IgD-negative memory B cell (primary cell): ENCODE data around the gene ARMH4. TPM values are rescaled to one million over a fixed set of nuclear protein-coding genes. Genes with fewer than 3 reads are reported as not detected.

ENCODE experiments used
- H3K27ac Mint-ChIP-seq, 3 donors: one replicate each; pipeline ENCODE4 v1.8.0; 2020 to 2022; ENCODE audit warnings: mild to moderate bottlenecking in 3 of 3, mixed read lengths in 3 of 3, moderate library complexity in 1 of 3
- H3K27me3 Mint-ChIP-seq: one replicate; pipeline ENCODE4 v1.8.0; 2021; ENCODE audit warnings: mixed read lengths
- H3K36me3 Mint-ChIP-seq: one replicate; pipeline ENCODE4 v1.8.0; 2020; ENCODE audit warnings: mild to moderate bottlenecking, mixed read lengths
- H3K4me1 Mint-ChIP-seq, 3 donors: one replicate each; pipeline ENCODE4 v1.8.0; 2020 to 2022; ENCODE audit warnings: mixed read lengths in 3 of 3, mild to moderate bottlenecking in 1 of 3
- H3K4me3 Mint-ChIP-seq, 4 donors: one replicate each; pipeline ENCODE4 v1.8.0; 2020 to 2022; ENCODE audit warnings: mild to moderate bottlenecking in 4 of 4, mixed read lengths in 4 of 4, moderate library complexity in 3 of 4
- H3K9me3 Mint-ChIP-seq, 3 donors: one replicate each; pipeline ENCODE4 v1.8.0; 2020 to 2021; ENCODE audit warnings: mixed read lengths in 3 of 3, mild to moderate bottlenecking in 1 of 3
- polyA plus RNA-seq: library from polyadenylated mRNA; unstranded; fragments of 300-500 nt; fragmentation: Illumina TruSeq; gene quantifications from one replicate; pipeline ENCODE4 v1.2.3, GENCODE V29; 2021

The ARMH4 gene
- polyA plus RNA-seq, 1 donor from 2014 or later, result 0.50 TPM

GRCh38 chr14:58098507-58098906 is 53.5 kb downstream of the ARMH4 start:
- Mint-ChIP-seq H3K27me3 (peaks cover 2% of the 10 kb centered on the region), H3K4me1 (no peaks in the 10 kb centered on the region), H3K36me3 (no peaks in the 10 kb centered on the region)

GRCh38 chr14:58096731-58097130 is 55.3 kb downstream of the ARMH4 start:
- no peaks in the 10 kb centered on the region for H3K9me3 Mint-ChIP-seq
- H3K27ac Mint-ChIP-seq, result no peak overlapping the region
- no peaks in the 10 kb centered on the region for H3K4me1 Mint-ChIP-seq
- no peaks in the 10 kb centered on the region for H3K36me3 Mint-ChIP-seq
- H3K27me3 Mint-ChIP-seq, result peaks cover 2% of the 10 kb centered on the region
- H3K4me3 Mint-ChIP-seq, result no peak overlapping the region

More at GRCh38 chr14:58098507-58098906, 53.5 kb downstream of the ARMH4 start:
- Mint-ChIP-seq H3K9me3 (no peaks in the 10 kb centered on the region), H3K4me3 (no peak overlapping the region), H3K27ac (no peak overlapping the region)

- H3K36me3 Mint-ChIP-seq, result no peaks in the 10 kb centered on the region
- no peaks in the 10 kb centered on the region for H3K9me3 Mint-ChIP-seq
- H3K4me1 Mint-ChIP-seq, result no peaks in the 10 kb centered on the region
- H3K27me3 Mint-ChIP-seq, result peaks cover 2% of the 10 kb centered on the region
- H3K4me3 Mint-ChIP-seq, result no peak overlapping the region
- no peak overlapping the region for H3K27ac Mint-ChIP-seq
Observed at GRCh38 chr14:58091883-58092630, 60.0 kb downstream of the ARMH4 start.

GRCh38 chr14:58089612-58090011 is 62.4 kb downstream of the ARMH4 start:
- no peak overlapping the region for H3K27ac Mint-ChIP-seq
- H3K36me3 Mint-ChIP-seq, result no peaks in the 10 kb centered on the region
- no peaks in the 10 kb centered on the region for H3K4me1 Mint-ChIP-seq
- H3K9me3 Mint-ChIP-seq, result no peaks in the 10 kb centered on the region
- H3K4me3 Mint-ChIP-seq, result no peak overlapping the region
- H3K27me3 Mint-ChIP-seq, result peaks cover 6% of the 10 kb centered on the region

GRCh38 chr14:58088961-58089360 is 63.1 kb downstream of the ARMH4 start:
- H3K9me3 Mint-ChIP-seq, result no peaks in the 10 kb centered on the region
- H3K4me3 Mint-ChIP-seq, result no peak overlapping the region
- H3K4me1 Mint-ChIP-seq, result no peaks in the 10 kb centered on the region
- no peaks in the 10 kb centered on the region for H3K36me3 Mint-ChIP-seq
- H3K27ac Mint-ChIP-seq, result no peak overlapping the region
- peaks cover 7% of the 10 kb centered on the region for H3K27me3 Mint-ChIP-seq

GRCh38 chr14:58085877-58086276 is 66.1 kb downstream of the ARMH4 start:
- Mint-ChIP-seq H3K27ac (no peak overlapping the region), H3K36me3 (no peaks in the 10 kb centered on the region), H3K4me1 (peaks cover 0 to 1% (median 0%) of the 10 kb centered on the region in 3 donors), H3K9me3 (no peaks in the 10 kb centered on the region), H3K4me3 (no peak overlapping the region), H3K27me3 (peaks cover 7% of the 10 kb centered on the region)

GRCh38 chr14:58082491-58083098 is 69.4 kb downstream of the ARMH4 start:
- H3K4me3 Mint-ChIP-seq, result no peak overlapping the region
- peaks cover 0 to 1% (median 0%) of the 10 kb centered on the region in 3 donors for H3K4me1 Mint-ChIP-seq
- no peaks in the 10 kb centered on the region for H3K36me3 Mint-ChIP-seq
- H3K27ac Mint-ChIP-seq, result no peak overlapping the region
- peaks cover 8% of the 10 kb centered on the region for H3K27me3 Mint-ChIP-seq
- no peaks in the 10 kb centered on the region for H3K9me3 Mint-ChIP-seq

- peaks cover 8% of the 10 kb centered on the region for H3K27me3 Mint-ChIP-seq
- H3K27ac Mint-ChIP-seq, result no peak overlapping the region
- no peaks in the 10 kb centered on the region for H3K9me3 Mint-ChIP-seq
- H3K4me1 Mint-ChIP-seq, result peaks cover 0 to 1% (median 0%) of the 10 kb centered on the region in 3 donors
- H3K36me3 Mint-ChIP-seq, result no peaks in the 10 kb centered on the region
- no peak overlapping the region for H3K4me3 Mint-ChIP-seq
Observed at GRCh38 chr14:58082011-58082410, 70.0 kb downstream of the ARMH4 start.

- H3K9me3 Mint-ChIP-seq, result peaks cover 0 to 3% (median 0%) of the 10 kb centered on the region in 3 donors
- H3K36me3 Mint-ChIP-seq, result no peaks in the 10 kb centered on the region
- no peaks in the 10 kb centered on the region for H3K4me1 Mint-ChIP-seq
- peaks cover 5% of the 10 kb centered on the region for H3K27me3 Mint-ChIP-seq
- H3K4me3 Mint-ChIP-seq, result no peak overlapping the region
- no peak overlapping the region for H3K27ac Mint-ChIP-seq
Observed at GRCh38 chr14:58078471-58078870, 73.5 kb downstream of the ARMH4 start.

GRCh38 chr14:58078068-58078467 is 73.9 kb downstream of the ARMH4 start:
- no peaks in the 10 kb centered on the region for H3K36me3 Mint-ChIP-seq
- H3K4me1 Mint-ChIP-seq, result no peaks in the 10 kb centered on the region
- H3K27me3 Mint-ChIP-seq, result peaks cover 5% of the 10 kb centered on the region
- peaks cover 0 to 3% (median 0%) of the 10 kb centered on the region in 3 donors for H3K9me3 Mint-ChIP-seq
- H3K27ac Mint-ChIP-seq, result no peak overlapping the region
- H3K4me3 Mint-ChIP-seq, result no peak overlapping the region

GRCh38 chr14:58077621-58078020 is 74.4 kb downstream of the ARMH4 start:
- H3K4me1 Mint-ChIP-seq, result no peaks in the 10 kb centered on the region

GRCh38 chr14:58073516-58073915 is 78.5 kb downstream of the ARMH4 start:
- peaks cover 0 to 3% (median 0%) of the 10 kb centered on the region in 3 donors for H3K9me3 Mint-ChIP-seq
- no peaks in the 10 kb centered on the region for H3K4me1 Mint-ChIP-seq
- peaks cover 5% of the 10 kb centered on the region for H3K27me3 Mint-ChIP-seq
- no peak overlapping the region for H3K27ac Mint-ChIP-seq
- no peak overlapping the region for H3K4me3 Mint-ChIP-seq
- no peaks in the 10 kb centered on the region for H3K36me3 Mint-ChIP-seq

More at GRCh38 chr14:58077621-58078020, 74.4 kb downstream of the ARMH4 start:
- Mint-ChIP-seq H3K9me3 (peaks cover 0 to 3% (median 0%) of the 10 kb centered on the region in 3 donors), H3K36me3 (no peaks in the 10 kb centered on the region), H3K27me3 (peaks cover 5% of the 10 kb centered on the region), H3K27ac (no peak overlapping the region), H3K4me3 (no peak overlapping the region)

GRCh38 chr14:58072288-58073071 is 79.5 kb downstream of the ARMH4 start:
- Mint-ChIP-seq H3K9me3 (peaks cover 0 to 3% (median 0%) of the 10 kb centered on the region in 3 donors), H3K27ac (no peak overlapping the region), H3K4me3 (no peak overlapping the region)

GRCh38 chr14:58071341-58071740 is 80.7 kb downstream of the ARMH4 start:
- Mint-ChIP-seq H3K4me3 (no peak overlapping the region), H3K36me3 (no peaks in the 10 kb centered on the region), H3K4me1 (no peaks in the 10 kb centered on the region), H3K27ac (no peak overlapping the region), H3K27me3 (peaks cover 6% of the 10 kb centered on the region), H3K9me3 (peaks cover 0 to 3% (median 0%) of the 10 kb centered on the region in 3 donors)

More at GRCh38 chr14:58072288-58073071, 79.5 kb downstream of the ARMH4 start:
- Mint-ChIP-seq H3K36me3 (no peaks in the 10 kb centered on the region), H3K4me1 (no peaks in the 10 kb centered on the region), H3K27me3 (peaks cover 5% of the 10 kb centered on the region)

GRCh38 chr14:58068306-58068705 is 83.7 kb downstream of the ARMH4 start:
- Mint-ChIP-seq H3K27ac (no peak overlapping the region), H3K9me3 (no peaks in the 10 kb centered on the region), H3K4me3 (no peak overlapping the region), H3K4me1 (no peaks in the 10 kb centered on the region), H3K36me3 (no peaks in the 10 kb centered on the region), H3K27me3 (peaks cover 6% of the 10 kb centered on the region)
